Activated CD4-positive, alpha-beta T cell treated with anti-CD3 and anti-CD28 coated beads, Interleukin-2, amount 10 ng/mL, durations not matched to agents 7 days and 5 days (primary cell): ENCODE data around the gene WNT8A. TPM values are rescaled to one million over a fixed set of nuclear protein-coding genes. Genes with fewer than 3 reads are reported as not detected.

ENCODE experiments used
- CTCF ChIA-PET: fragments of 350-600 bp; sonication (Branson Sonifier 250); formaldehyde crosslinking; loops from one replicate; lab custom pipeline; 2021; ENCODE audit warnings: antibody characterized with exemption; lab: Charles Lee
- POLR2A ChIA-PET: fragments of 350-600 bp; sonication (Branson Sonifier 250); formaldehyde crosslinking; loops from one replicate; lab custom pipeline; 2021; ENCODE audit warnings: antibody characterized with exemption; lab: Charles Lee
- DNase-seq: peaks from one replicate; pipeline ENCODE4 v3.0.0-alpha.2; 2020
- H3K27ac Mint-ChIP-seq: one replicate; pipeline ENCODE4 v1.8.0; 2021; ENCODE audit warnings: mild to moderate bottlenecking, moderate library complexity, mixed read lengths
- H3K27me3 Mint-ChIP-seq: one replicate; pipeline ENCODE4 v1.8.0; 2021; ENCODE audit warnings: mixed read lengths
- H3K36me3 Mint-ChIP-seq: one replicate; pipeline ENCODE4 v1.8.0; 2021; ENCODE audit warnings: low read depth, mixed read lengths
- H3K4me1 Mint-ChIP-seq: one replicate; pipeline ENCODE4 v1.8.0; 2021; ENCODE audit warnings: mixed read lengths
- H3K4me3 Mint-ChIP-seq: one replicate; pipeline ENCODE4 v1.8.0; 2021; ENCODE audit warnings: mild to moderate bottlenecking, moderate library complexity, mixed read lengths
- H3K9me3 Mint-ChIP-seq: one replicate; pipeline ENCODE4 v1.8.0; 2021; ENCODE audit warnings: mixed read lengths
- total RNA-seq, 2 experiments: library from RNA; stranded (reverse); gene quantifications; one replicate each; pipeline ENCODE4 v1.2.3, GENCODE V29; 2021

Gene WNT8A
- total RNA-seq, 2 experiments from 2014 or later: not detected

- H3K9me3 Mint-ChIP-seq: no peaks in the 10 kb centered on the region
- DNase-seq: no peak
- POLR2A ChIA-PET: no interaction called here
- H3K27me3 Mint-ChIP-seq: peaks cover 9% of the 10 kb centered on the region
- no peaks in the 10 kb centered on the region for H3K36me3 Mint-ChIP-seq
- no peaks in the 10 kb centered on the region for H3K4me1 Mint-ChIP-seq
- CTCF ChIA-PET: no interaction called here
- H3K4me3 Mint-ChIP-seq: no peak overlapping the region
- no peak overlapping the region for H3K27ac Mint-ChIP-seq
These were observed 31.4 kb downstream of the WNT8A start for GRCh38 chr5:138115254-138115653.

GRCh38 chr5:138128334-138128733, 44.5 kb downstream of the WNT8A start:
- POLR2A ChIA-PET: no interaction called here
- no peak overlapping the region for H3K27ac Mint-ChIP-seq
- no peaks in the 10 kb centered on the region for H3K9me3 Mint-ChIP-seq
- no peaks in the 10 kb centered on the region for H3K36me3 Mint-ChIP-seq
- no peak for DNase-seq
- peaks cover 2% of the 10 kb centered on the region for H3K4me1 Mint-ChIP-seq
- no peak overlapping the region for H3K4me3 Mint-ChIP-seq
- peaks cover 10% of the 10 kb centered on the region for H3K27me3 Mint-ChIP-seq
- CTCF ChIA-PET: interaction anchor here (0.5 to 1.4 kb wide), 2 partner anchors 47 to 69 kb away, joined by 4 to 7 read pairs; no protein-coding TSS in a partner anchor

- Mint-ChIP-seq H3K9me3 (no peaks in the 10 kb centered on the region), H3K4me1 (peaks cover 5% of the 10 kb centered on the region), H3K36me3 (no peaks in the 10 kb centered on the region), H3K4me3 (no peak overlapping the region), H3K27me3 (peaks cover 9% of the 10 kb centered on the region), H3K27ac (no peak overlapping the region)
- CTCF ChIA-PET: interaction anchor here (0.9 to 1.4 kb wide), 5 partner anchors 30 to 64 kb away, joined by 3 to 7 read pairs (median 3); partner anchors contain the start of gene WNT8A
- DNase-seq: no peak
- POLR2A ChIA-PET: interaction anchor here (0.6 kb wide), 1 partner anchor 48 kb away, joined by 3 read pairs; no protein-coding TSS in a partner anchor
These were observed 45.5 kb downstream of the WNT8A start for GRCh38 chr5:138129347-138129746.

- no peaks in the 10 kb centered on the region for H3K36me3 Mint-ChIP-seq
- H3K9me3 Mint-ChIP-seq: no peaks in the 10 kb centered on the region
- peaks cover 12% of the 10 kb centered on the region for H3K27me3 Mint-ChIP-seq
- H3K4me1 Mint-ChIP-seq: peaks cover 5% of the 10 kb centered on the region
- DNase-seq: no peak
- POLR2A ChIA-PET: no interaction called here
- H3K4me3 Mint-ChIP-seq: no peak overlapping the region
- CTCF ChIA-PET: interaction anchor here (0.6 to 2.8 kb wide), 13 partner anchors 10 to 503 kb away, joined by 3 to 30 read pairs (median 5); partner anchors contain the start of gene WNT8A
- no peak overlapping the region for H3K27ac Mint-ChIP-seq
These were observed 48.7 kb downstream of the WNT8A start for GRCh38 chr5:138132543-138132942.

GRCh38 chr5:138138949-138139780, 55.3 kb downstream of the WNT8A start, which contains the start of gene NME5:
TSS of gene NME5 (minus strand) at chr5:138139428. CDS start at chr5:138138780, 648 bp downstream.
- DNase-seq: no peak
- Mint-ChIP-seq H3K27me3 (peaks cover 12% of the 10 kb centered on the region), H3K36me3 (no peaks in the 10 kb centered on the region), H3K27ac (no peak within 1 kb of the TSS), H3K4me3 (no peak within 1 kb of the TSS), H3K4me1 (peaks cover 6% of the 10 kb centered on the region), H3K9me3 (no peaks in the 10 kb centered on the region)
- CTCF ChIA-PET: no interaction called here
- POLR2A ChIA-PET: no interaction called here

- H3K4me1 Mint-ChIP-seq: peaks cover 6% of the 10 kb centered on the region
- no peak for DNase-seq
- H3K4me3 Mint-ChIP-seq: no peak overlapping the region
- H3K27me3 Mint-ChIP-seq: peaks cover 12% of the 10 kb centered on the region
- no peaks in the 10 kb centered on the region for H3K9me3 Mint-ChIP-seq
- POLR2A ChIA-PET: no interaction called here
- no peak overlapping the region for H3K27ac Mint-ChIP-seq
- CTCF ChIA-PET: interaction anchor here (0.6 kb wide), 1 partner anchor 8 kb away, joined by 3 read pairs; no protein-coding TSS in a partner anchor
- no peaks in the 10 kb centered on the region for H3K36me3 Mint-ChIP-seq
These were observed 55.9 kb downstream of the WNT8A start for GRCh38 chr5:138139781-138140090.

DNA sequence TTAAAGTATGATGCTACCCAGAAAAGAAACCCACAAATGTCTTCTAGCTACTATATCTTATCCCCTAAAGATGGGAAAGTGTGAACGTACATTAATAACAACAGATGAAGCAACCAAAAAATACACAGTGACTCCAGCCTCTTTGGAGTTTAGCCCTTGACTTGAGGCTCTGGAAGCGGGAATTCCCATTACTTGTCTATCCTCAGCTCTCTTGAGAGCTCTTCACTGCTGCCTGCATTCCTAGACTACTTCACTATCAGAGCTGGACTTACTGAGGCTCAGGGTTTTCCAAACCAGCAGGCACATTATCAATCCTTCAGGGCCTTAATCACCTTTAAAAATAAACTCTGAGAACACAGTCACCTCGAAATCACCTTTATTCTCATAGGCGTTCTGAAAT, 56.4 kb downstream of the WNT8A start:
- Mint-ChIP-seq H3K27ac (no peak overlapping the region), H3K27me3 (peaks cover 12% of the 10 kb centered on the region), H3K36me3 (no peaks in the 10 kb centered on the region), H3K4me3 (no peak overlapping the region), H3K4me1 (peaks cover 6% of the 10 kb centered on the region), H3K9me3 (no peaks in the 10 kb centered on the region)
- ChIA-PET POLR2A (no interaction called here), CTCF (interaction anchor here (0.6 kb wide), 1 partner anchor 9 kb away, joined by 3 read pairs; no protein-coding TSS in a partner anchor)
- no peak for DNase-seq

Other genes with a start within 250 kb of the WNT8A start
- not detected for gene MYOT, start 216.2 kb upstream of the WNT8A start, total RNA-seq
- not detected for gene PKD2L2, start 194.6 kb upstream of the WNT8A start, total RNA-seq
- gene FAM13B, start 51.0 kb upstream of the WNT8A start, total RNA-seq: 10 to 100 TPM; 31.3 to 35.2 TPM
- not detected for gene NME5, start 55.4 kb downstream of the WNT8A start, total RNA-seq
- gene BRD8, start 94.6 kb downstream of the WNT8A start, total RNA-seq: 10 to 100 TPM; 74.6 to 77.1 TPM
- 10 to 100 TPM; 70.9 to 74.7 TPM for gene KIF20A, start 95.1 kb downstream of the WNT8A start, total RNA-seq
- gene CDC23, start 129.3 kb downstream of the WNT8A start, total RNA-seq: 10 to 100 TPM; 32.2 to 34.6 TPM
- gene GFRA3, start 190.6 kb downstream of the WNT8A start, total RNA-seq: under 1 TPM; 0.15 to 0.21 TPM
- 10 to 100 TPM; 15.8 to 19.0 TPM for gene CDC25C, start 247.8 kb downstream of the WNT8A start, total RNA-seq